GM12891 (cell line): ENCODE results near the gene VPS4A.

ENCODE experiments used
- DNase-seq: peaks from one replicate; pipeline ENCODE4 v3.0.0; 2011; ENCODE audit warnings: low spot score; ENCODE audit not compliant: insufficient read length
- FAIRE-seq: peaks from 2 replicates; lab custom pipeline; 2011; peaks lifted over from hg19 to GRCh38; lab: Jason Lieb, UNC
- PAX5 ChIP-seq: IDR thresholded peaks from 2 replicates; pipeline ENCODE4 v1.6.1; 2011; ENCODE audit warnings: low read length, moderate library complexity, mild to moderate bottlenecking; ENCODE audit not compliant: insufficient read depth, severe bottlenecking
- POLR2A ChIP-seq: IDR thresholded peaks from 2 replicates; pipeline ENCODE4 v1.6.1; 2011; ENCODE audit warnings: low read depth, low read length, control low read depth
- POLR2AphosphoS5 ChIP-seq: IDR thresholded peaks from 2 replicates; pipeline ENCODE4 v1.6.1; 2011; ENCODE audit warnings: low read depth, low read length, control low read depth
- POU2F2 ChIP-seq: IDR thresholded peaks from 2 replicates; pipeline ENCODE4 v1.6.1; 2011; ENCODE audit warnings: low read depth, mild to moderate bottlenecking, control low read depth, low read length, moderate library complexity
- SPI1 ChIP-seq: IDR thresholded peaks from 2 replicates; pipeline ENCODE4 v1.6.1; 2011; ENCODE audit warnings: low read depth, low read length, control low read depth
- TAF1 ChIP-seq: IDR thresholded peaks from 2 replicates; pipeline ENCODE4 v1.6.1; 2011; ENCODE audit warnings: low read depth, low read length, control low read depth

VPS4A gene

DNA sequence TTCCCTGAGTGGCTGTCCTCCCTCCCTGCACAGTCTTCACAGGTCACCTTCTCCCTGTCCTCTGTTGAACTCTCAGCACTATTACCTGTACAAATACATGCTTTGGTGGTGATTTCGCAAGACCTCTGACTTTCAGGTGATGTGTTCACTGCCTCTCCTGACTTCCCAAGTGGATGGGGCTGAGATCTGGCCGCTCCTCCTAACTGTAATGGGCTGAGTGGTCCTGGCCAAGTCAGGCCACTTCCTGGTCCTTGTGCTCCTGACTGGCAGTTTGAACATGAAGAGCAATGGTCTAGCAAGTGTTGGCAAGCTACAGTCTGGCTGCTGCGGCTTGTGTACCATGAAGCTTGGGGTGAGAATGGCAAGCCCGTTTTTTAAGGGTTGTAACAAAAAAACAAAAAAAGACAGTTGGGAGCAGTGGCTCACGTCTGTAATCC lies 52.1 kb downstream of the VPS4A start:
- no peak for TF ChIP-seq TAF1
- no peak for TF ChIP-seq POLR2A
- no peak for TF ChIP-seq PAX5
- TF ChIP-seq SPI1, result no peak
- no peak for TF ChIP-seq POLR2AphosphoS5
- no peak for TF ChIP-seq POU2F2
- DNase-seq, result no peak
- no peak for FAIRE-seq

DNA sequence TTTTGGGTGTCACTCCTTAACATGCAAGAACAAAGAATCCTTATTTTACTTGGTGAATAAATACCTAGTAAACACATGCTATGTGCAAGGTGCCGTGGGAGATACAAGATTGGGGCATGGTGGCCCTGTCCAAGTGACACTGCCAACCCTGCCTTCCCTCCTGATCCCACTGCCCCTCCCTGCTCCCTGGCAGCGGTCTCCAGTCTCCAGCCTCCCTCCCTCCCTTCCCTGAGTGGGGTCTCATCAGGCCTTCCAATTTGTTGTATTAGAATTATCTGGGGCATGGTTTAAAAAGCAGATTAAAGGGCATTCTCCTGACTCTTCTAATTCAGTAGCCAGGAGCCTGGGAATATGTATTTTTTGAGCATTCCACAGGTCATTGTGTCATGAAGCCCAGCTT lies 52.9 kb downstream of the VPS4A start:
- TF ChIP-seq SPI1, result no peak

DNA sequence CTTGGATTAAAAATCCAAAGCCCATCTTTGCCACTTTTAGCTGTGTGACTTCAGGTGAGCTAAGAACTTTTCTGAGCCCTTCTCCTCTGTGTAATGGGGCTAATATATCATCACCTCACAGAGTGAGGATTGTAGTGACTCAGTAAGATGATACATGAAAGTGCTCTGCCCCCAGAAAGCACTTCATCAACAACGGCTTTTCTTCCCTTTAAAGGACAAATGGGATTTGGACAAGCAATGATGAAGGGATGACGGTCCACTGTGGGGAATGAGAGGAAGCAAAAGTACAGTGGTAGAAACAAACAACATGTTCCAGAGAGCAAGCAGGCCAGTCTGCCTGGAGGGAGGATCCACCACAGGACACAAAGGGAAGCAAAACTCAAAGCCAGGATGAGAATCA lies 54.8 kb downstream of the VPS4A start:
- no peak for DNase-seq
- no peak for TF ChIP-seq TAF1
- TF ChIP-seq POLR2AphosphoS5, result no peak
- TF ChIP-seq POU2F2, result no peak
- TF ChIP-seq SPI1, result no peak
- no peak for TF ChIP-seq PAX5
- TF ChIP-seq POLR2A, result no peak
- no peak for FAIRE-seq

More for the DNA sequence above, 52.9 kb downstream of the VPS4A start:
- DNase-seq (no peak), FAIRE-seq (no peak)

DNA sequence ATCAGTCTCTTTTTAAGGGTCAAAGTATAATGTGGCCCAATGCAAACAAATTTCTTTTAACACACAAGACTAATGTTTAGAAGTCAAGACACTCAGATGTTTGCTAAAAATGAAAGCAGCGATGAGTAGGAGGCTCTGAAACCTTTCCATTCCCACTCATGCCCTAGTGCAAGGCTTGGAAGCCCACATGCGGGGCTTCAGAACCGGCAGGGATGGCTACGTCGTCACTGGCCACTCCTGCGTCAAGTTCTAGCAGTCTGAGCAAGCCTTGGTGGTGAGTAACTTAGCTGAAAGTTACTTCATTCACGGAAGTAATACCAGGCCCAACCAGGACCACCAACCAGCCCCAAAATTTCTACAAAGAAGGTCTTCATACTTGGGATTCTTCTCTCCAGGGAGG lies 55.3 kb downstream of the VPS4A start:
- no peak for TF ChIP-seq TAF1
- TF ChIP-seq POLR2A, result no peak
- no peak for TF ChIP-seq POLR2AphosphoS5
- TF ChIP-seq POU2F2, result no peak
- TF ChIP-seq PAX5, result no peak
- TF ChIP-seq SPI1, result no peak
- FAIRE-seq, result no peak
- DNase-seq, result no peak

DNA sequence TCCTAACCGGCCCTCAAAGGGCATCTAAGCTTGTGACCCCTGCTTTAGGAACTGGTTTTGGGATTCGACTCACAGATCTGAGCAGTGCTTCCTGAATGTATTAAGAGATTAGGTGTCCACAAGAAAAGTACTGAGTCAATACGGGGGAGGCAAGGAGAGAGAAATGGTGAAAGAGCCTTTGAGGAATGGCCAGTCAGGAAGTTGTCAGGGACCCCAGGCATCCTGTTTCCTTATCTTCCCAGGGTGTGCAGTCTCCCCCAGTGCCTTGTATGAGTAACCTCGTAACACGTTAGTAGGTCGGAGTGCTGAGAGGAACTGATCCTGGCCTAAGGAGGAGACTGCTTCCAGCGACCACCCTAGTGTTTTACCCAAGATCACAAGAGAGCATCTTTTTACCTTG lies 56.8 kb downstream of the VPS4A start:
- TF ChIP-seq POLR2AphosphoS5 (no peak), POLR2A (no peak), POU2F2 (no peak), TAF1 (no peak), SPI1 (no peak), PAX5 (no peak)
- FAIRE-seq (no peak), DNase-seq (no peak)

DNA sequence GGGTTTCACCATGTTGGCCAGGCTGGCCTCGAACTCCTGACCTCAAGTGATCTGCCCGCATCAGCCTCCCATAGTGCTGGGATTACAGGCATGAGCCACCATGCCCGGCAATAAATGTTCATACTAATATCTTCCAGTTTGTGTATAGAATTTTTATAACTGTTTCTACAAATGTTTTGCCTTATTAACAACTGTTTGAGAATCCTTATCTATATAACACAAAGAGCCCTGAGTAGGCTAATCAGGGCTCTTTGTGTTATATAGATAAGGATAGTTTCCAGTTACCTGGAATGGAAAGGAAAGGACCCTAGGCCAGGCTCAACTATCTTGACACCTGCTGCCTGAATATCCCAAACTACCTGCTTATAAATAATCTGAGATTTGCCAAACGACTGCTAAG lies 57.7 kb downstream of the VPS4A start:
- FAIRE-seq (no peak), DNase-seq (no peak)
- no peak for TF ChIP-seq POLR2AphosphoS5
- no peak for TF ChIP-seq POLR2A
- no peak for TF ChIP-seq PAX5
- TF ChIP-seq POU2F2, result no peak
- no peak for TF ChIP-seq TAF1
- no peak for TF ChIP-seq SPI1

DNA sequence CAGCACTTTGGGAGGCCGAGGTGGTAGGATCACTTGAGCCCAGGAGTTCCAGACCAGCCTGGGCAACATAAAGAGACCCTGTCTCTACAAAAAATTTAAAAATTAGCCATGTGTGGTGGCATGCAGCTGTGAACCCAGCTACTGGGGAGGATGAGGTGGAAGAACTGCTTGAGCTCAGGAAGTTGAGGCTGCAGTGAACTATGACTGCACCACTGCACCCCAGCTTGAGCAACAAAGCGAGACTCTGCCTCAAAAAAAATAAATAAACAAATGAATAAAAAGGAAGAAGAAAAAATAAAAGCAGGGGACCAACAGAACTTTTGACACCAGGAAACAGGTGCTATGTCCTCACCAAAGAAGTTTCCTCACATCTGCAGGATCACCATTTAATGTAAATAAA lies 60.4 kb downstream of the VPS4A start:
- FAIRE-seq (no peak), DNase-seq (no peak)
- TF ChIP-seq PAX5, result no peak
- TF ChIP-seq POLR2AphosphoS5, result no peak
- TF ChIP-seq POLR2A, result no peak
- TF ChIP-seq POU2F2, result no peak
- TF ChIP-seq SPI1, result no peak
- no peak for TF ChIP-seq TAF1

DNA sequence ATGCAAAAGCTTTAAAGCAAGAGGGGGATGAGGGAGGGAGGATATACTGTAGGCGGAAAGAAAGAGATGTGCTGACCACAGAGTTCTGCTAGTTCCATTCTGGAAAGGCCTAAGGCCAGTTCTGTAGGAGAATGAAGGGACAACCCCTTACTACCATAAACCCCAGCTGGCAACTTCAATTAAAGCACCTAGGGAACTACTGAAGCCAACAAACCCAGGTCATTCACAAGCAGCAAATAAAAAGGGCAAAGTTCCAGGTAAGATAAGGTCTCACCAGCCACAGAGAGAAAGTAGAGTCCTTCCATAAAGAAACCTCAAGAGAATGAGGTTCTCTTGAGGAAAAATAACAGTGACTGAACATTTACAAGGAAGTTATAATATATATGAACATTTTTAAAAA lies 61.9 kb downstream of the VPS4A start:
- TF ChIP-seq POLR2AphosphoS5 (no peak), TAF1 (no peak)
- no peak for DNase-seq
- no peak for FAIRE-seq
